Gastroesophageal sphincter (tissue), 3 donors: ENCODE results near the gene MSX1.

Experiments used
- CTCF ChIP-seq, 4 experiments: fragments of 200-600 bp in 2 of 4; fragments of 450-650 bp in 2 of 4; sonication (generic) in 1 of 4; IDR thresholded peaks; one replicate each; pipeline ENCODE4 v1.5.1; 2017 to 2019; ENCODE audit warnings: antibody characterized with exemption in 4 of 4, mild to moderate bottlenecking in 2 of 4, moderate library complexity in 2 of 4
- EP300 ChIP-seq: sonication (generic); formaldehyde crosslinking; IDR thresholded peaks from one replicate; pipeline ENCODE4 v1.6.1; 2017; ENCODE audit warnings: antibody characterized with exemption, mild to moderate bottlenecking
- POLR2AphosphoS5 ChIP-seq: sonication (generic); formaldehyde crosslinking; IDR thresholded peaks from one replicate; pipeline ENCODE4 v1.6.1; 2017; ENCODE audit warnings: antibody characterized with exemption

GRCh38 chr4:4912155-4912554 lies 52.7 kb downstream of the MSX1 start:
- TF ChIP-seq CTCF (IDR thresholded peaks at IDR 0.05) (no peak), EP300 (no peak), POLR2AphosphoS5 (no peak)
